GM12874 (cell line): Measurements from ENCODE around the gene SORCS1.

Experiments used
- CTCF ChIP-seq: IDR thresholded peaks from 2 replicates; pipeline ENCODE4 v1.5.1; 2011; ENCODE audit warnings: low read depth, mild to moderate bottlenecking, control low read depth, low read length, moderate library complexity; ENCODE audit not compliant: insufficient read depth

SORCS1 gene

GRCh38 chr10:106534441-106534840 is 630.1 kb downstream of the SORCS1 start:
- no peak for TF ChIP-seq CTCF

- TF ChIP-seq CTCF, result no peak
Observed at GRCh38 chr10:106528702-106529101, 635.8 kb downstream of the SORCS1 start.

GRCh38 chr10:106525835-106526234 is 638.7 kb downstream of the SORCS1 start:
- TF ChIP-seq CTCF, result no peak
